Stimulated activated CD4-positive, alpha-beta T cell treated with anti-CD3 and anti-CD28 coated beads, Interleukin-1b, Interleukin-23, amount 100 ng/mL, for 1 hour (primary cell): ENCODE data around the gene MAPK14.

ENCODE experiments used
- DNase-seq, 2 donors: peaks; one replicate each; pipeline ENCODE4 v3.0.0-alpha.2; 2020; ENCODE audit warnings: low read depth in 2 of 2

The MAPK14 gene

DNA sequence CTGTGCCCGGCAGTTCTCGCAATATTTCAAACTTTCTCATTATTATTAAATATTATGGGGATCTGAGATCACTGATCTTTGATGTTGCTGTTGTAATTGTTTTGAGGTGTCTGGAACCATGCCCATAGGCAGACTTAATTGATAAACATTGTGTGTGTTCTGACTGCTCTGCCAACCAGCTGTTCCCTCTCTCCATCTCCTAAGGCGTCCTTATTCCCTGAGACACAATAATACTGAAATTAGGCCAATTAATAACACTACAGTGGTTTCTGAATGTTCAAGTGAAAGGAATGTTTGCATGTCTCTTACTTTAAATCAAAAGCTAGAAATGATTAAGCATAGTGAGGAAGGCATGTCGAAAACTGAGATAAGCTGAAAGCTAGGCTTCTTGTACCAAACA lies 7.6 kb downstream of the MAPK14 start:
- DNase-seq = no peak

DNA sequence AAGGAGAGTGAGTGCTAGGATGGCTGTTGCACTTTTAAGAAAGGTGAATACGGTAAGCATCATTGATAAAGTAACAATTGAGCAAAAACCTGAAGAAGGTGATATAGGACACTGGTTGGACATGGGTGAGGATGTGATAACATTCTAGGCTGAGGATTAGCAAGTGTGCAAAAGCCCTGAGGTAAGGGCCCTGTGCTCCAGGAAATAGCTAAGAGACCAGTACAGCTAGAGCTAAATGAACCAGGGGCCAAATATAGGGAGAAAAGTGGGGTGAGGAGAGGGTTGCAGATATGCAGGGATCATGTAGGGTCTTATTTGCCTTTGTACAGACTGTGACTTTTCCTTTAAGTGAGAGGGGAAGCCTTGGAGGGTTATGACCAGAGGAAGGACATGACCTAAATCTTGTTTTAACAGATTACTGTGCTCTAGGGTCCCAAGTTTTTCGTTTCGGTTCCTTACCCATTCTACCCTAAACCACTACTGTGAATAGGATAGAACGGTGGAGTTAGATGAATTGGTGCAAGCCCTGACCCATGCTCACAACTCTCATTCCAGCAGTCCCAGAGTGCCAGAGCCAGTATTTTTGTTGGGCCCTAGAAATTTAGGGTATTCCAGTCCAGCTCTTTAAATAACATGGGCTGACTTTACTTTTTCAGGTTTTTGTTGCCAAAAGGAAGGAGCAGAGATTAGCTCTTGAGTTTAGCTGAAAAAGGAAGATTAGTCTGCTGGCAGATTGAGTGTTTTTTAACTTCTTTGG lies 10.7 kb downstream of the MAPK14 start:
- DNase-seq = no peak

DNA sequence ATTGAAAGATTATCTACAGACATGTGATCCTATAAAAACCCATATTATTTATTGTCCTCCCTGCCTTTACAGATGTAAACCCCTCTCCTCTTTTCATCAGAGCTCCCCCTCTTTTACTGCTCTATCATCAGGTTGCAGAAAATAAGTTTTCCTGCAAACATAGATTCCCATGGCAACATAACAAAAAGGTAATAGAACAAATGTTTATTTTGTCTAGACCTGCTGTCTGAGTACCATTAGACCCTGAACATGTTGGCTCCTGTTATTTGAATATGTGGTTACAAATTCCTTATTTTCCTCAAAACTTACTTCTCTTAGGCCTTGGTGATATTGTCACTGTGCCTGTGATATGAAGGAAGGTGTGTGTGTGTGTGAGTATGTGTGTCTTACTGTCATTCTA lies 11.5 kb downstream of the MAPK14 start:
- DNase-seq = no peak

DNA sequence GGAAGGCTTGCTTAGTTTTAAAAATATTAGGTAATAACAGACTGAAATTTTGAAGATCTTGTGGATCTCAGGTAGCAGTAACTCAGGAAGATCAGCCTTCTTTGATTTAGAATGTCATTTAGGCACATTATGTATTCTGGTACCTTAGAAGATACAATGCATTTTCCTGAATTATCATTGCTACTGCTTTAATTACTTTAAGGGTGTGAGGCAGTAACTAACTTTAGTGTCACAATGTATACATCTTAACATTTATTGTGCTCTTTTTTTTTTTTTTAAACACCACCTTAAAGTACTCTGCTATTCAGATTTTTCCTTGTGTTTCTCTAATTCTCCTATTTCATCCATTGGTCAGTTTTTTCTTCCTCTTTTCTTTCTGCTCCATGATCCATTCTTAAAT lies 13.3 kb downstream of the MAPK14 start:
- DNase-seq = no peak

DNA sequence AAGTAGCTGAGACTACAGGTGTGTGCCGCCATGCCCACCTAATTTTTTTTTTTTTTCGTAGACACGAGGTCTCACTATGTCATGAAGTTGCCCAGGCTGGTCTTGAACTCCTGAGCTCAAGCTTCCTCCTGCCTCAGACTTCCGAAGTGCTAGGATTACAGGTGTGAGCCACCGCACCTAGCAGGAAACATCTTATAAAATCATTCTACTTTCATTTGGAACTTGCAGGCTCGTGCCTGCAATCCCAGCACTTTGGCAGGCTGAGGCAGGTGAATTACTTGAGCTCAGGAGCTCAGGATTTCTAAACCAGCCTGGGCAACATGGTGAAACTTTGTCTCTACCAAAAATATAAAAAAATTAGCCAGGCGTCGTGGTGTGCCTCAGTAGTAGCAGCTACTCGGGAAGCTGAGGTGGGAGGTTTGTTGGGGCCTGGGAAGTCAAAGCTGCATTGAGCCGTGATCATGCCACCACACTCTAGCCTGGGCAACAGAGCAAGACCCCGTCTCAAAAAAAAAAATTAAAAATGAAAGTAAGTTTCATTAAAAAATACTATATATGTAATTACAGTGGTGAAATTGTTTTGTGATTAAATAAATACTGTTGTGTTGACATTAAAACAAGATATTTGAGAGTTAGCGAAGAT lies 15.1 kb downstream of the MAPK14 start:
- no peak for DNase-seq

DNA sequence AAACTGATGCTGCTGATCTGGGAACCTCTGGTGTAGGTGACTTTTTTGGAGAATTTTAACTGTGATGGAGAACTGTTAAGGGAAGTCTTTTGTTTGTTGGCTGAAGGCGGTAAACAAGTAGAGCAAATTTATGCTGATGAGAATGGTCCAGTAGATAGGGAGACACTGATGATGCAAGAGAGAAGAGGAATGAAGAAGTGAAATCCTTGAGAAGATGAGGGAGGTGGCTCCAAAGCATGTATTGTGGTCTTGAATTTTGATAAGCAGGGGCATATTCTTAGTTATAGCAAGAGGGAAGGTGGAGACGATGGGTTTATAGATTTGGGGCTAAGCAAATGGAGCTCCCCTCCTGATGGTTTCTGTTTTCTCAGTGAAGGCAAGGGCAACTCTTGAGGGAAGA lies 22.0 kb downstream of the MAPK14 start:
- no peak for DNase-seq

DNA sequence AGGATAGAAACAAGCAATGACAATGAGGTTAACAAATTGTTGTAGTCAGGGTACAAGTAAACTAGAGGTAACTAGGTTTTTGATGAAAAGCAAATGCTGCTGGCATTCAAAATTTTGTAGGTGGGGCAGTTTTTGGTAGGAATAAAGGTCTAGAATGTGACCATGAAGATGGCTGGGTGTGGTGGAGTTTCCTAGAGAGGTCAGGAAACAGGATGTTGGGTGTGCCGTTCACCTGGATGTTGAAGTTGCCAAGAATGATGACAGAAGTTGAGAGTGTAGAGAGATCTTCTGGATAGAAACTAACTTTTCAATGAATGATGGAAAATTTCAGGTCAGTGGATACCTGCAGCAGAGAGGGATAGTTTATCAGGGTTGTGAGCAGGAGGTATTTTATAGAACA lies 22.7 kb downstream of the MAPK14 start:
- DNase-seq = no peak

DNA sequence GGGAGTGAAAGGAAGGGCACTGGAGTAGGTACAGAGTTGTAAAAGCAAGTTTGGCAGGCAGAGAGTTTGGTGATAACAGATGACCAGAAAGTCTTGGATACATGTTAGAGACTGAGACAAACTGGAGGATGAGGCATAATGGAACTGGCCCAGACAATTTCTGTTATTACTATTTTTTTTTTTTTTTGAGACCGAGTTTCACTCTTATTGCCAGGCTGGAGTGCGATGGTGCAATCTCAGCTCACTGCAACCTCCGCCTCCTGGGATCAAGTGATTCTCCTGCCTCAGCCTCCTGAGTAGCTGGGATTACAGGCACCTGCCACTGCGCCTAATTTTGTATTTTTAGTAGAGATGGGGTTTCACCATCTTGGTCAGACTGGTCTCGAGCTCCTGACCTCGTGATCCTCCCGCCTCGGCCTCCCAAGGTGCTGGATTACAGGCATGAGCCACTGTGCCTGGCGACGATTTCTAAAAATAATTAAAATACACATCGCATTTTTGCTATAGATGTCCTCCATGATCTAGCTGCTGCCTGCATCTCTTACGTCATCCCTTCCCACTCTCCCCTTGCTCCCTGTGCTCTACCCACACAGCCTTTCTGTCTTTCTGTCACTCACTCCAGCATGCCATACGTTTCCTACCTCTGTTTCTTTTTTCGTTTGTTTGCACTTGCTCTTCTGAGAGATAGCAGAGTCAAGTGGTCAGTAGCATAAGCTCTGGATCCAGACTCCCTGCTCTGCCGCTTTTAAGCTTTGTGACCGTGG lies 23.5 kb downstream of the MAPK14 start:
- DNase-seq = no peak

DNA sequence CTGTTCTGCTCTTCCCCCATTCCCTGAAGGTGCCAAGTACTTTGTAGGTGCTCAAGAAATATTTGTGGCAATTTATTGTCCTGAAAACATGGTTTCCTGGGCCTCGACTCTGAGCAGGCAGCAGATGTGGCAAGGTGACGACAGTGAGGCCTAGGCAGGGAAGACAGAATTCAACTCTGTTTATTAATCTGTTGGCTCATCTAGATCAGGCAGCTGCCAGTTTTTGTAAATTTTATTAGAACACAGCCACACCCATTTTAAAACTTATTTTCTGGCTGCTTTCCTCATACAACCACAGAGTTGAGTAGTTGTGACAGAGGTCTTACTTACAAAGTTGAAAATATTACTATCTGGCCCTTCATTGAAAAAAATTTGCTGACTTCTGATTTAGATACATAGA lies 24.5 kb downstream of the MAPK14 start:
- DNase-seq = no peak

DNA sequence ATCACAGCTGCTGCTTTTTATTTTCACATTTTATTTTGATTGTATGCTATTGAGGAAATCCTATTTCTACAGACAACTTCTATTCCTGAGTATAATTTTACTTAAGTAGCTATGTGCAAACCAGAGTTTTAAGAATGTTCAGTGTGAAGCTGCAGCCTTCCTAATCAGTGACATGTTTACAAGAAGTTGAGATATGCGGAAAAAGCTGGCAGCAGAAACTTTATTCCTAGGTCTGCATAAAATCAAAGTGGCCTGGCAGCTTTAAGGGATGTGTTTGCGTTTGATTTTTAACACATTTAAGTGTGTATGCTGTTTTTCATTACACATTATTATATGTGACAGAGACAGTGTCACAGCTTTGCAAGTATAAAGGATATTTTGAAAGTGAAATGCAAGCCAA lies 26.3 kb downstream of the MAPK14 start:
- DNase-seq = no peak

DNA sequence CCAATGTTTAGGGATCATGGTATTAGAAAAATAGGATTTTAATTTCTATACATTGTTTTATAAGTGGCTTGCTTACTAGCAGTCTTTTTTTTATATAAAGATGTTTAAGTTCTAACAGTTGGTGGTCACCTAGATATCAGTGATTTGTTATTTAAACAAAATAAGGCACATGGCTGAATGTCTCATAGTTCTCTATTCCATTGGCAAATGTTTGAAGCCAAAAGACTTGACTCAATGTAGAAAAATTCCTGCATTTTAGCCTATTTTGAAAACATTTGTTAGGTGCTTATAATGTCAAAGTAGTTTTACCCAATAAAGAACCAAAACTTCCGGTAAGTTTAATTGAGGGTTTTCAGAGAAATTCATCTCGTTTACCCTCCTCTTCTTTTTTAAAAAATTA lies 26.8 kb downstream of the MAPK14 start:
- no peak for DNase-seq

DNA sequence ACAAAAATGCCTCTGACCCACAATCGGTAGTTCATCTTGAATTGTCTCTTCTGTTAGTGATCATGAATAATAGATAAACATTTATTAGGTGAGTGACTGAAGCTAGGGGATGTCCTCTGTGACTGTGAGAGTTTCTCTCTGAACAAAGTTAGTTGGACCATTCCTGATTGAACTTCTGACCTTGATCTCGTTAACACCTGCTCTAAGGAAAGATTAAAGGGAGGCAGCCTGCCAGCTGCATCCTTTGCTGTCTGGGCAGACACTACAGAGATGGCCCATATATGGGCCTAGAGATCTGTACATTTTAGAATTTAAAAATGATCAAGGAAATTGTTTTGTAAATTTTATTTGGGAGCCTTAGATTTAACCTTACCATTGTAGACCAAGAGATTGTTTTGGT lies 27.3 kb downstream of the MAPK14 start:
- no peak for DNase-seq

DNA sequence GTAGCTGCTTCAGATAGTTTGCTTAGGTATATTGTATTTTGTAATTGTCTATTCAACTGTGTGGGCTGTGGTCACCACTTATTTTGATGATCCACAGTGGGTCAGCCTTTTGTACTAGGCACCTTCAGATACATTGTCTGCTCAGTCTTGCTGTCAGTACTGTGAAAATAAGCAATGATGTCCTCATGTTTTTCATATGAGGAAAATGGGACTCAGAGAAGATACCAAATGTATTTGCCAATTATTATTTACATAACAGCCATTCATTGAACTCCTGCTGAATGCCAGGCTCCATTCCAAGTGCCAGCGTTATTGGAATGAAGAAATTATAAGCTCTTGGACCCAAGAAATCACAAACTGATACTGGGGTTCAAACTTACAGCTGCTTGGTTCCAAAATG lies 28.6 kb downstream of the MAPK14 start:
- DNase-seq = no peak

DNA sequence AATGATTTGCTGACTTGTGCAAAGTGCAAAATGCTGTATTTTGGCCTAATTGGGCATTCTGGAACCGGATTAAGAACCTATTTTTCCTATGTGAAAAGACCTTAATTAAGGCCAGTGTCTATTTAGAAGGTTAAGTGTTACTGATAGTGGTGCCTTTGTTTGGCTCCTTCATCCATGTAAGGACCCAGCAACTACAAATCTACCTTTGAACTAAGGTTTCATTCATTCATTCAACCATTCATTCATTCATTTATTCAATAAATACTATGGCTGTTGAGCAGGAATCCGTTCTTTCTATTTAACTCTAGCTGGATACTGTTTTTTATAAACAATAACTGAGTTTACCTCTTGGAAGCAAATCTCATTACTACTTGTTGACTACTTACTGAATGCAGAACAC lies 33.6 kb downstream of the MAPK14 start:
- no peak for DNase-seq

DNA sequence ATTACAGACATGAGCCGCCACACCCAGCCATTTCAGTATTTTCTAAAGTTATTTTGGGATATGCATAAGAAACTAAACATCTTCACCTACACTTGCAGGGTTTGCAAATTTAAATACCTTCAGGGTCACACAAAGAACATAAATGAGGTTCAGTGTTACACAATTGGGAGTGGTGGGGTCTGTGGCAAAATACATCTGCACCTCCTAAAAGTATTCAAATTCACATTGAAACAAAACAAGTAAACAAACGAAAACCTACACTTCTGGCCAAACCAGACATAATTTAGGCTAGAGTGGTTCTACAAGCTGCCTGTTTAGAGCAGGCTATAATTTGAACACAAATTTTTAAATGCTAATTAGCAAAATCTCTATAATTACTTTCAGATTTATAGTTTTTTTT lies 34.6 kb downstream of the MAPK14 start:
- no peak for DNase-seq

DNA sequence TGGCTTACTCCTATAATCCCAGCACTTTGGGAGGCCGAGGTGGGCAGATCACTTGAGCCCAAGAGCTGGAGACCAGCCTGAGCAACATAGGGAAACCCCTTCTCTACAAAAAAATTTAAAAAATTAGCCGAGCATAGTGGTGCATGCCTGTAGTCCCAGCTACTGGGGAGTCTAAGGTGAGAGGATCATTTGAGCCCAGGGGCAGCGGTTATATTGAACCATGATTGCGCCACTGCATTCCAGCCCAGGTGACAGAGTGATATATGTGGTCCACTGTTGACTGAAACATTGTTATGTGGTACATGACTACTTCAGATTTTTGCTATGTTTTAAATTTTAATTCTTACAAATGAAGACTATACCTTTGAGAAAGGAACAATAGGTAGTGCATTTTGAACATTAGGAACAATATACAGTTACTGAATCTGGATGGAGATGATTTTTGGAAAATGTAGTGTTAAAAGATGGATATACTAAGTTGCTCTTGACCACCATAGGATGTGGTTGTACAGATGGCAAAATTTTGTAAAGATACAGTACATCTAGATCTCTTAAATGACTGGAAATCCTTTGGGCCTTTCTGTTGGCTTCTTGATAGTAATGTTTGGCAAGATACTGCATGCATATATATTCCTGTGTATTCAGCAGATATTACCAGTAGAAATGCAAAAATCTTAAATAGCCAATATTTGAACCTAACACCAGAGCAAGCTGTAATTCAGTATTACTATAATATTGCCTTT lies 35.9 kb downstream of the MAPK14 start:
- no peak for DNase-seq

DNA sequence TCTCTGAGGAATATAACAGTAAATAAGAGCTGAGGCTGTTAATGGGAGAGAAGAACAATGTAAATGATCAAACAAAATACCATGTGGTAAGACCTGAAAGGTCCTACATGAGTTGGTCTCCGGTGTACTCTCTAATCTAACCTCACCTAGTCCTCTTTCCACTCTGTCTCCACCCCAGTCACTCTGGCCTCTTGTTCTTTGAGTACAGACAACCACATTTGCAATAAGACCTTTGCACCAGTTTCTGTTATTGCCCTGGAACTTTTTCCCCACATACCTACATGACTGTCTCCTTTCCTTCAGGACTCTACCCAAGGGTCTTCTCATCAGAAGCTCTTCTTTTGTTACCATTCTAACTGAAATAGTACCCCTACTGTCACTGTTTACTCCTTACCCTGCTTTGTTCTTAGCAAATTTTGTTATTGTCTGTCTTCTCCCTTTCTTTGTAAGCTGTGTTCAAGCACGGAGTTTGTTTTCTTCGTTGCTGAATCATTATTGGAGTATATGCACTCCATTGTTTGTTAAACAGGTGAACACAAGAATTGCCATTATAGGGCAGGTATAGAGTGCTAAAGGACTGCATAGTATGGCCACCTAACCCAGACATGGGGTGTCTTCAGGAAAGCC lies 37.3 kb downstream of the MAPK14 start:
- DNase-seq = no peak

DNA sequence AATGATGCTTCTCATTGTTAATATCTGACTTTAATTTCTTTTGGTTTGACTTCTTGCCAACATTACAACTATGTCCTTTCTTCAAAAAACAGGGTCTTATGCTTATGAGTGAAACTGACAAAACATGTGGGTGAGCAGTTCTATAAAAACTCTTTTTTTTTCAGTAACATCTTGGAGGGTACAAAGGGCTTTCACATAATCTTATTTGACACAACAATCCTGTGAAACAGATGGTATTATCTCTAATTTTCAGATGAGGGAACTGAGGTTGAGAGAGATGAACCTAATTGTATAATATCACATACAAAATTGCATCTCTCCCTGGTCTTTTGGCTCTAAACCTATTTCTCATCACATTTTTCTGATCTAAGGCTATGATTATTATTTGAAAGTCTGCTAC lies 38.3 kb downstream of the MAPK14 start:
- DNase-seq = no peak

DNA sequence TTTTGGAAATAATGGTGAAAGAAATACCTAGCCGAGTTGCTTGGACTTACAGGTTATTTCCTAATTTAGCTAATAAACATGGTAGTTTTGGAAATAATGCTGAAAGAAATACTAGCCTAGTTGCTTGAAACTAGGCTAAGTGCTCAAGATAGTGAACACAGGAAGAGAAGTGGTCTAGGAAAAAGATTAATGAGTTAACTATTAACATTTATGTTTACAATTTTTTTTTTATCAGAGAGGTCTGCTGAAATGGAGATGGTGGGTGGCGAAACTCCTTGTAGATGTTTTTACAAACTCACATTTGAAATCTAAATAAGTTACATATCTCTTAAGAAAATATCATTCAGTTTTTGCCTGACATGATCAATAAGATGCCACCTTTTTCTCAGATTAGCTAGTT lies 39.2 kb downstream of the MAPK14 start:
- DNase-seq = no peak

DNA sequence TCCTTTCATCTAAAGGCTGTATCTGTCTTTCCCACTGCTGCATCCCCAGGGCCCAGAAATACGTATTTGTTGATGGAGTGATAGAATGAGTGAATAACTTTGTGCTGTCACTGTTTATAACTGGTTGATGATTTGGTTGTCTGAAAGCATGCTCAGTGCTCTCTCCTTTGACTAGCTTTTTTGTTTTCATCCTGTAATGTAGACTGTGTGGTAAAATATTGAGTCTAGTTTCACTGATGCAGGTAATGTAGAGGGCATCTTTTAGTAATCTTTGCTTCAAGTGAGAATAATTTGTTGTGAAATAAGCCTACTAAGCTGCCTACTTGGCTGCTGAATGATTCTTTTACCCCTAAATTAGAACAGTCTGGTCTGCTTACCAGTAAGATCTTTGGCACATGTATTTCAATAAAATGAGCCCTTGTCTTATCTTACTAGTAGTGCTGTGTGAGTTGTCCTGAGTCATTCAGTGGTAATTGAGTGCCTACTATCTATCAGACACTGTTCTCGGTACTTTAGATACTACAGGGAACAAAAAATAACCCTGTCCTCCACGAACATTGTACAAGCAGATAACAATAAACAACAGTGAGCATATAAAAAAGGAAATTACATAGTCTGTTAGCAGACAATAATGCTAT lies 39.9 kb downstream of the MAPK14 start:
- DNase-seq = no peak

DNA sequence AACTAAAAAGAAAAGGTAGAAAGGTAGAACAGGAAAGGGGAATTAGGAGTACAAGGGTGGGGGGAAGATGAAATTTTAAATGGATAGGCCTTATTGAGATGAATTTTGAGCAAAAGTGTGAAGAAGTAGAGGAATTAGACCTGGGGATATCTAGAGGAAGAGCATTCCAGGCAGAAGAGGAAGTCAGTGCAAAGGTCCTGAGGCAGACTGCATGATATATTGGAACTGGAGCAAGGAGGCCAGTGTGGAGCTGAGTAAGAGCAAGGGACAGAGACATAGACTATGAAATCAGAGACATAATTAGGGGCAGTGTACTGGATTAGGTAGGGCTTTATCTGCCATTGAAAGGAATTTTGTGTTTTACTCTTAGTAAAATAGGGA lies 40.4 kb downstream of the MAPK14 start:
- no peak for DNase-seq
